HG03575 (cell line): ENCODE data around the gene IFFO2.

ENCODE experiments used
- ATAC-seq: cut with Tn5 transposase; IDR thresholded peaks from one replicate; pipeline ENCODE4 v1.9.1; 2021; ENCODE audit not compliant: unreplicated experiment, insufficient number of reproducible peaks, low FRiP score; ENCODE audit errors: extremely low read depth

Gene IFFO2

GRCh38 chr1:18954270-18955071 is 2.0 kb downstream of the IFFO2 start:
- no peak for ATAC-seq

GRCh38 chr1:18953731-18954231 is 2.7 kb downstream of the IFFO2 start:
- ATAC-seq: no peak

- no peak for ATAC-seq
Observed at GRCh38 chr1:18951818-18952391, 4.6 kb downstream of the IFFO2 start.

- no peak for ATAC-seq
Observed at GRCh38 chr1:18951416-18951815, 5.1 kb downstream of the IFFO2 start.

DNA sequence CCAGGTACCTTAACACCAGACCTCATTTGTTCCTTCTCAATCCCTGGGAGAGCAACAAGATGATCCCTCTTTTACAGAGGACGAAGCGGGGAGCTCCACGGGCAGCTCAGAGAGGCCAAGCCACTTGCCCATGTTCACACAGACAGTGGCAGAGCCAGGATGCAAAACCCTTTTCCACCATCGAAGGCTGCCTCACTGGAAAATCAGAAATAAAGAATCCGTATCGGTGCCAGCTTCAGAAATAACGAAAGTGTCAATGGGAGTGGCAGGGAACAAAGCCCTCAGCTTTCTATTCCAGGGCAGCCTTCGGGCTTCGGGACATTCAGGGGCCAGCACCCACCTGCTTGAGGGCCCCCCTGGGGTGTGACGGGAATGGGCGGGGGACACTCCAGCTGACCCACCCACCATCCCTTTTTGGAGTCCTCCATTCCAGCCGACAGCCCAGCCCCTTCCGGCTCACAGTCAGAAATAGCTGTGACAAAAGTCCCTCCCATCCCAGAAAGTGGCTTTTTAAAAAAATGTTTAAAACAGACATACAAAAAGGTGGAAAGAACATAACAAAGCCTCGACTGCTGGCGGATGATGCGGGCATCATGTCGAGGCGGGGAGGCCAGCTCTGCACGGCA is 6.0 kb downstream of the IFFO2 start:
- ATAC-seq: no peak

GRCh38 chr1:18949686-18950400 is 6.6 kb downstream of the IFFO2 start:
- no peak for ATAC-seq

DNA sequence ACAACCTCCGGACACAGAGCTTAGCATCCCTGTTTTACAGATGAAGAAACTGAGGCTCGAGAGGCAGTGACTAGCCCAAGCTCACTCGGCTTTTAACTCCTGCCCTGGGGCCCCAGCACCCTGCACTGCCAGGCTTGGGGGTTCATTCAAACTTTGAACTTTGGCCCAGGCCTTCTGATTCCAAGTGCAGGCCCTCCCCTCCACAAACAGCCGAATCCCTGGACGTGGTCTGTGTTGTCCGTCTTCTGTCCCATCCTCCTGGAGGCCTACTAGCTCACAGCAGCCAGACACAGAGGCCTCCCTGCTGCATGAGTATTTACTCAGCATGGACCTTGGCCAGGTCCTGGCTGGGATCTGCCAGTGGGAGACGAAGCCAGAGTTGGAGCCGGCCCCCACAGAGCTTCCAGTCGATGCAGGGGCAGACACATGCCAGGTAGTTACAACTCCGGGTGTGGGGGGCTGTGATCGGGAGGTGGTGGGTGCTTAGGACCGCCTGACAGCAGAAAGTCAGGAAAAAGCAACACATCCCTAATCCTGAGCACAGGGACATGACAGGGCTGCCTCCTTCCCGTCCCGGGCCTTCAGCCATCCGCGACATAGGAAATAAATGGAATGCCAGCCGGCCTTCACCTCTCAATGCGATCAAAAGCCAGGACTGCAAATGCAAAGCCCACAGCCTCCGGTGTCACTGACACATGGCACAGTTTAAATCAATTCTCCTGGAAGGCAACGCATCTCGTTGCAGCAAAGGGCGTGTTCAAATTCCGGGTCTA is 7.4 kb downstream of the IFFO2 start:
- no peak for ATAC-seq

GRCh38 chr1:18948048-18948912 is 8.2 kb downstream of the IFFO2 start:
- ATAC-seq: no peak

DNA sequence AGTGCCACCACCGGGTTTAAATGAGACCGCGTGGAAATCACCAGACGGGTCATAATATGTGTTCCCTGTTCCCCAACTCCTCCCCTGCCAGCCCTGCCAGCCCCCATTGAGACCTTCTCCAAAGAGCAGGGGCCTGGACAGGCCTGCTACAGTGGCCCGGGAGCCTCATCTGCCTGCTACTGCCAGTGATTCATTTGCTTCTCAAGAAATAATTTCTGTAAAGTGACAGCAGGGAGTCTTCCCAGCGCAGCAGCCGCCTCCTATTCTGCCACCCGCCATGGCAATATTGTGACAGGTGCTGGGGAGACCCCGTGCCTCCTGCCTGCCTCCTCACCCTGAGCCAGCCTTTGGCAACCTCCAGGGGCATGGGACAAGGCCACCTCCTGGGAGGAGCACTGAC is 8.9 kb downstream of the IFFO2 start:
- ATAC-seq: no peak

- no peak for ATAC-seq
Observed at GRCh38 chr1:18946550-18947381, 9.7 kb downstream of the IFFO2 start.

GRCh38 chr1:18945401-18945849 is 11.1 kb downstream of the IFFO2 start:
- no peak for ATAC-seq

GRCh38 chr1:18944810-18945209 is 11.7 kb downstream of the IFFO2 start:
- no peak for ATAC-seq

DNA sequence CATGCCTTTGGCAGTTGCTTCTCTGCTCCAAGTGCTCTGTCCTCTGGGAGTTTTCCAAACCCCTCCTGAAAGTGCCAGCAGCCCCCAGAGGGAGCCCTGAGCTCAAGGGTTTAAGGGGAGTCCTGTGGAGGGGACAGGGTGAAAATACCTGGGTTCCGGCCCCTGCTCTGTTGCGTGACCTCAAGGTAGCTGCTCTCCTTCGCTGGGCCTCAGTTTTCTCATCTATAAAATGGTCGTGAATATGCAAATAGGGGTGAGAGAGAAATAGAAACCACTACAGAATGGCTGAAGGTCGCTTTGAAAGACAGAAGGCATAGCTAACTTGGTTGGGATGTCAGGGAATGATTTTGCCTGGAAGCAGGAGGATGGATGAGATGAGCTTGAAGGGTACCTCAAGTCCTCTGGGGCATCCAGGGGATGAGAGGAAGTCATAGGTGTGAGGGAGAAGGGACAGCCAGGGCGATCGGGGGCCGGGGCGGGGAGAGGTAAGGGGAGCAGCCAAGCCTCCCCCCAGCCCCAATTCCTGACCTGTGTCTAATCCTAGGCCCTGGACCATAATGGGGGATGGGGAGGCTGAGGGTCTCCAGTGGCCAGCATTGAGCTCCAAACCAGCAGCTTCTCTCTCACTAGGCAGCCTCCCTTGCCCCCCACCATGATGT is 12.4 kb downstream of the IFFO2 start:
- ATAC-seq: no peak

- ATAC-seq: no peak
Observed at GRCh38 chr1:18943162-18943561, 13.3 kb downstream of the IFFO2 start.

DNA sequence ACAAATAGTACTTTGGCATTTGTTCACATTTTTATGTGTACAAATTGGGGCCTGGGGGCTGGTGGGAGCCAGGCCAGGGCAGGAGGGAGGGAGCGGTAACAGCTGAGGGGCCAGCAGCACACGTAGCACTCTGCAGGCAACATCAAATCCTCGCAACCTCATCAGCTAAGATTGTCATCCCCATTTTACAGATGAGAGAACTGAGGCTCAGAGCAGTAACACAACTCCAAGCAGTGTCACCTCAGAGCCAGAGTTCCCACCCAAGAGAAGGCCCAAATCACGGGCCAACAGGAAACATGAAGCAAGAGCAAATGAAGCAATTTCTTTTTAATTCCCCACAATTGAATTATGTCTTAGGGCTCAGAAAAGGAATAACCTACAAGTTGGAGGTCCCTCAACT is 14.1 kb downstream of the IFFO2 start:
- ATAC-seq: no peak

- no peak for ATAC-seq
Observed at GRCh38 chr1:18941221-18942141, 15.0 kb downstream of the IFFO2 start.
